HG02938 (cell line): ENCODE results near the gene SLX9.
"Not testable (repeated sequence)": the region's sequence is repeated elsewhere in the genome, so short reads cannot be mapped to it uniquely, and the experiment has no call there.

Experiments
- ATAC-seq: cut with Tn5 transposase; IDR thresholded peaks from one replicate; pipeline ENCODE4 v1.9.1; 2021; ENCODE audit warnings: mild to moderate bottlenecking, moderate library complexity; ENCODE audit not compliant: unreplicated experiment

The SLX9 gene

DNA sequence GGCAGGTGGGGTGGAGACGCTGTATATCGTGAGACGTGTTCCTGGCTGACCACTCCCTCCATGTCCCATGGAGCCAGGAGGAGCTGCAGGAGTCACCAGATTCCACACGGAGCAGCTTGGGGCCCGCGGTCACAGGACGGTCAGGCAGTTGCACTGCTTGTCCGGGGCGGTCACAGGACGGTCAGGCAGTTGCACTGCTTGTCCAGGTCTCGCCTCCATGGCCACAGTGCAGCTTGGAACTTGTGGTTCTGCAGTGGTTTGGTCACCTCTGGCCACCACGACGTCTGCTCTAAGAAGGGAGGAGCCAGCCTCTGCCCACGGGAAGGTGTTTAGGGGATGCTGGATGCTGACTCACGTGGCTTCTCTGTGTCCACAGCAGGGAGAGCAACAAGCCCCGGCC is 33.0 kb downstream of the SLX9 start:
- no peak for ATAC-seq

- ATAC-seq = no peak
Measured at GRCh38 chr21:44973598-44973997, 33.8 kb downstream of the SLX9 start.

- no peak for ATAC-seq
Measured at GRCh38 chr21:44974676-44975075, 34.8 kb downstream of the SLX9 start.

GRCh38 chr21:44975720-44976555 is 36.1 kb downstream of the SLX9 start:
- ATAC-seq = no peak

- not testable (repeated sequence) for ATAC-seq
Measured at GRCh38 chr21:44976556-44977393, 36.9 kb downstream of the SLX9 start.

- no peak for ATAC-seq
Measured at GRCh38 chr21:44977616-44978340, 37.9 kb downstream of the SLX9 start.

GRCh38 chr21:44979687-44980561 is 40.1 kb downstream of the SLX9 start:
- ATAC-seq = no peak

GRCh38 chr21:44980562-44981489 is 41.0 kb downstream of the SLX9 start:
- ATAC-seq = no peak

- ATAC-seq = no peak
Measured at GRCh38 chr21:44982558-44983250, 42.9 kb downstream of the SLX9 start.

- no peak for ATAC-seq
Measured at GRCh38 chr21:44983421-44984206, 43.8 kb downstream of the SLX9 start.

DNA sequence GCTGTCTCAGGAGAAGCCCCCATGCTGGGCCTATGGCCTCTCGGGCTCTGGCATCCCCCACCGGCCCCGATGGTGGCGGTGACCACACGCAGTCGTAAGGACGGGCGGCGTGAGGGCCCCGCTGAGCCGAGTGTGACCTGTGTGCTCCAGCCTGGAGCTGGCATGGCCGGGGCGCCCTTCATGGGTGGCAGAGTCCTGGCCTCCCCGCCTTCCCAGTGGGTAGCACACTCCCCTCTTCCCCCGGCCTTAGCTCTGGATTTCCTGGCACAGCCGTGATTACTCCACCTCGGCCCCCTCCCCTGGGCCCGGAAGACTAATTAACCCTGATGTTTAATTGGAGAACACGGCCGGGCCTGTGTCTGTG is 44.6 kb downstream of the SLX9 start:
- ATAC-seq = no peak

DNA sequence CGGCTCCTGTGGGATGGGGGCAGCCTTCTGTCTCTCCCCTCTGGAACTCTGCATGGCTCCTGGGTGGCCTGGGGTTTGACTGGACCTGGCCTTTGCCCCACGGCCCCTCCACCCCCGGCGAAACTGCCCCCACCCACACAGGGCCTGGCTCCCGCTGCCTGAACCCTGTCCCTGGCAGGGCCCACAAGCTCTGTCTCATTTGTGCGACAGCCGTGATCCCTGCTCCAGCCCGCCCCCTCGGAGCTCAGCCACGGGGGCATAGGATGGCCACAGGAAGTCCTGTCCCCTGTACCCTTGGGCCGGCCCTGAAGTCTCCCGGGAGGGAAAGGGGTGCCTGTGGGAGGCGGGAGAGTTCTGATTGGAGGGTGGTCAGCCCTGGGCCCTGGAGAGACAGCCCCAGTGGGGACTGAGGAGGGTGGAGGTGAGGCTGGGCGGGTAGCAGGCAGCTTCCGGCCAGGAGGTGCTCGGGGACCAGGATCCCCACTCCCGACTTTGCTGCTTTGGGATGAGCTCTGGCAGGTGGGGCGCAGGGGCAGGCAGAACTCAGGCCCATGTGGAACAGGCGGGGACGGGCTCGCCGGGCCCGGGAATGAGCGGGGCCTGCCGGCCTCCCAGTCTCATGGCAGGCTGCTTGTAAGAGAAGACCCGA is 45.1 kb downstream of the SLX9 start:
- ATAC-seq = no peak

- ATAC-seq = no peak
Measured at GRCh38 chr21:44985441-44986401, 45.9 kb downstream of the SLX9 start.

- no peak for ATAC-seq
Measured at GRCh38 chr21:44986471-44987291, 46.9 kb downstream of the SLX9 start.

DNA sequence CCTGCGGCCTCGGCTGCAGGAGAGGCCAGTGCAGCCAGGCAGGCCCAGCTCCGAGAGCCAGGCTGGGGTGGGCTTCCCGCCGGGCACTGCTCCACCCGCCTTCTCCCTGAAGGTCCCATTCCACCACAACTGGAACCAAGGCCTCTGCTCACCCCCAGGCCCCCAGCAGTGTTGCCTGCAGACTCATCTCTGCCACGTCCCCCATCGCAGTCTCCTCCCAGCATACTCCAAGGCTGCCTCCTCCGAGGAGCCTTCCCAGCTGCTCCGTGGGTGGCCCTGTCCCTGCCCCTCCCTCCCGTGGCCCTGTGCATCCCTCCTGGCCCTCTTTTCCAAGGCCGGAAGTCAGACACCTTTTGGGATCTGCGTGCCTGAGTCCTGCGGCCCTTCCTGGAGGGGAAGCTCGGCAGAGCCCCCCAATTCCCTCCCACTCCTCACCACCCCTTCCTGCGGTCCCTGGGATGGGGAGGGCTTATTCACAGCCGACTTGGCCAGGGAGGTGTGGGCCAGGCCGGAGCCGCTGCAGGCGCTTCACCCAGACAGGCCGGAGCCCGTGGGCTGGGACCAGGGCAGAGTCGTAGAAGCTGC is 47.6 kb downstream of the SLX9 start:
- ATAC-seq = no peak
